NCI-H1694 (cell line): ENCODE measurements around the gene STK33.
"Not testable (repeated sequence)": the region's sequence is repeated elsewhere in the genome, so short reads cannot be mapped to it uniquely, and the experiment has no call there.

Experiments used
- DNase-seq: peaks from one replicate; lab custom pipeline; 2025; lab: John Stamatoyannopoulos, UW

The STK33 gene

DNA sequence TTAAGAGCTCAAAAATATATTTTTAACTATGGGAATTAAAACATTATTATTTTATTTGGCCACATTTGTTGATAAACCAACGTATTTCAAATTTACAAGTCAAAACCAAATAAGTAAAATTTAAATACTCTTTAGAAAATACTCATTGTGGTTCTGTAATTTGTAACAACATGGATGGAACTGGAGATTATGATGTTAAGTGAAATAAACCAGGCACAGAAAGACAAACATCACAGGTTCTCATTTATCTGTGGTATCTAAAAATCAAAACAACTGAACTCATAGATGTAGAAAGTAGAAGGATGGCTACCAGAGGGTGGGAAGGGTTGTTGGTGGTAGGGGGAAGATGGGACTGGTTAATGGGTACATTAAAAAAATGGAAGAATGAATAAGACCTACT is 50.8 kb downstream of the STK33 start:
- no peak for DNase-seq

DNA sequence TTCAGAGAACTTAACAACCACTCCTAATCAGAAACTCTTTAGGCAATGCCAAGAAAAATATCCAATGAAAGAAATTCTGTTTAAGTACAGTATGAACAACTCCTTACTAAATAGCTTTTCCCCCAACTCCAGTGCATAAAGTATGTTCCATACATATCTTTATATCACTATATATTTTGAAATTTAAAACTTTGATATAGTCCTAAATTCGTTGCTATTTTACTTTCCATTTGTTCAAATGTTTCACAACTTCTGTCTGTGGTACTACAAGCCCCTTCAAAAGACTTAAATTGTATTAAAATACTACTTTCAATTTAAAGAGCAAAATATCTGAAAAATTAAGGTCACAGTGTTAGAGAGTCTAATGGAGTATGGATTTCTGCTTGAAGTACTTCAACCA is 52.6 kb downstream of the STK33 start:
- no peak for DNase-seq

GRCh38 chr11:8533332-8533731 is 60.7 kb downstream of the STK33 start:
- peak; percentile 2 for DNase-seq

- no peak for DNase-seq
Observed at GRCh38 chr11:8532475-8532874, 61.6 kb downstream of the STK33 start.

GRCh38 chr11:8531982-8532381 is 62.0 kb downstream of the STK33 start:
- DNase-seq, result peak; percentile 7

DNA sequence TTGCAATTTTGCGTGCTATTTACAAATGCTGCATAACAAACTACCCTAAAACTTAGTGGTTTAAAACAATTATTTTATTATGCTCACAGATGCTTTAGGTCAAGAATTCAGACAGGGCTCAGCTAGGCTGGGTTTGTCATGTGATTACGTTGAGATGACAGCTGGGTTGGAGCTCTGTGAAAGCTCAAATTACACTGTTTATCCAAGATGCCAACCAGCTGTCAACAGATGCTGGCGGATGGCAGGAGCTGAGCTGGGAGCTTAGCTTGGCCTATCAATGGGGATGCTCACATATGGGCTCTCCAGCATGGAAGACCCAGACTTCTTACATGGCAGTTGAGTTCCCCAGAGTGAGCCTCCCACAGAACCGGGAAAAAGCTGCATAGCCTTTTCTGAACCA is 62.7 kb downstream of the STK33 start:
- peak; percentile 96 for DNase-seq

DNA sequence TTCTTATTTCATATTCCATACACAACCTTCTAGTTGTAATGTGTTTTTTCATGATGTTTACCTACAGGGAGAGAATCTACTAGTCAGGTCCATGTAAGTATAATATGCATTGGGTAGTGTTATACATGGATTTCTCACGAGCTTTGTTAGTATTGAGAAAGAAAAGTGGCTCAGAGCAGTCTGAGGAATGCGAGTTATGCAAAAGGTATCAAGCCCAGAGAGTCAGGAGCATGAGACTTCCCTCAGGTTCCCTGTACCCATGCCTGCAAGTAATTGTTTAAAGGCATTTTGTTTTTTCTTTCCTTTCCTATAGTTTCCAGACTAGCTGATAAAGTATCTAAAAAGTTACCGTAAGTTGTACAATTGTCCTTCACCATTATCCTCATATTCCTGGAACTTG is 66.1 kb downstream of the STK33 start:
- no peak for DNase-seq

DNA sequence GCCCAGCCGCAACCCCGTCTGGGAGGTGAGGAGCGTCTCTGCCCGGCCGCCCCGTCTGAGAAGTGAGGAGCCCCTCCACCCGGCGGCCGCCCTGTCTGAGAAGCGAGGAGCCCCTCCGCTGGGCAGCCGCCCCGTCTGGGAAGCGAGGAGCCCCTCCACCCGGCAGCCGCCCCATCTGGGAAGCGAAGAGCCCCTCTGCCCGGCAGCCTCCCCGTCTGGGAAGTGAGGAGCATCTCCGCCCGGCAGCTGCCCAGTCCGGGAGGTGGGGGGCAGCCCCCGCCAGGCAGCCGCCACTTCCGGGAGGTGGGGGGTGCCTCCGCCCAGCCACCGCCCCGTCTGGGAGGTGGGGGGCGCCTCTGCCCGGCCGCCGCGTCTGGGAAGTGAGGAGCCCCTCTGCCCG is 70.6 kb downstream of the STK33 start:
- no peak for DNase-seq

- DNase-seq, result no peak
Observed at GRCh38 chr11:8512547-8512946, 81.5 kb downstream of the STK33 start.

DNA sequence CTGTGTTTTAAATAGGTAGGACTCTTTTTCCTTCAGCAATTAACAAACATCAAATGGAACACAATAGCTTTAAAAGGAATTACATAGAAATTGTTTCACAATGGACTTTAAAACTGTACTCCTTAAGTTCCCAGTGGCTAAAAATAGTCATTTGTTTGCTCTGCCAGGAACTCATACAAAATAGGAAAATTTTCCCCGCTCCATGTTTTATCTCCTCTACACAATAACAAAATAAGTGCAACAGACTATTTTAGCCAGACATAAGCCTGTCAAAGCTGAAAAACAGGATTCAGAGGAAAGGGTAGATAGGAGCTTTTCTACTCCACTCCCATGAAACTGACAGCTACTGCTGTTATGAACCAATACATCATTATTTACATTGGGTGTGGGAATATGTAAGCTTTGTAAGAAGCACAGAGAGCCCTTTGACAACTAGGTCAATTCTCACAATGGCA is 90.1 kb downstream of the STK33 start:
- DNase-seq, result no peak

DNA sequence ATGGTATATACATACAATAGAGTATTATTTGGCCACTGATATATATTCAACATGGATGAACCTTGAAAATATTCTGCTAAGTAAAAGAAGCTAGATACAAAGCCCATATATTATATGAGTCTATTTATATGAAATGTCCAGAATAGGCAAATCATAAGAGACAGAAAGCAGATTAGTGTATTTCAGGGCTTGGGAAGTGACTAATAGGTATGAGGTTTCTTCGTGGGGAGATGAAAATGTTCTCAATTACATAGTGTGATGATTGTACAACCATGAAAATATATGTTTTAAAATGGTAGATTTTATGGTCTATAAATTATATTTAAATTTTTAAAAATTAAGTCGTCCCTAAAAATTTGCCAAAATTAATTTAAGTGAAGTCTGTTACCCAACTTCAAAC is 92.2 kb downstream of the STK33 start:
- DNase-seq, result no peak

- DNase-seq, result no peak
Observed at GRCh38 chr11:8488395-8488794, 105.6 kb downstream of the STK33 start.

GRCh38 chr11:8487261-8487660 is 106.8 kb downstream of the STK33 start:
- DNase-seq, result no peak

DNA sequence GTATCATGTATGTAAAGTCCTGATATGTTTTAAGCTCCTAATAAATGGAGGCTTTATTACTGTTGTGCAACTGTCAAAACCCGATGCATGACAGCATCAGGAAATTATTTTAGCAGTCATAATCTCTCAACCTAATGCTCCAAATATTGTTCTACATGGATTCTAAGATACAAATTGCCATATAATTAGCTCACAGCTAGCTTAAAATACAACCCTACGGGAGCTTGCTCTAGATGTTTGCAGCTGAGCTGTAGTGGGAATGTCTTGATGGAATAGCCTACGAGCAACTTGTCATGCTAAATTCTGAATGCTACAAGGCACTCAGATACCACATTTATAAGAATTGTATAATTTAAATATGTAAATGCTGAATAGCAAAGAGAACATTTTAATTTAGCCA is 109.8 kb downstream of the STK33 start:
- DNase-seq, result no peak

- DNase-seq, result no peak
Observed at GRCh38 chr11:8480858-8481257, 113.2 kb downstream of the STK33 start.

DNA sequence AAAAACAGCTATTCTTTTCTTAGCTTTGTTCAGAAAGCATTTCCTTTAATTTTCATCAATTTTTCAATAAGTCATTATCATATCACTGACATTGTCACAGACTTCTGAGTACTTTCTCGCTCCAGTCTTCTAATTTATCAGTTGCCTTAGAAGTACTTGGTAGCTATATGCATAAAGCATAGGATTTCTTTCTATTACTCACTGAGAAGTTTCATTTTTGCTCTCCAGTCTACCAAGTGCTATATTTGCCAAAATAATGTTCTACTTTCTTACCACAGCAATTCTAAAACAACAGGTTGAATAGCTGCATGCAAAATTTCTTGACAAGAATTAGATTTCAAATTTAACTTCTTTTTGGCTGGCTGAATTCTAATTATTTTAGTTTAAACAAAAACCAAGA is 116.3 kb downstream of the STK33 start:
- no peak for DNase-seq

GRCh38 chr11:8477151-8477550 is 116.9 kb downstream of the STK33 start:
- no peak for DNase-seq

DNA sequence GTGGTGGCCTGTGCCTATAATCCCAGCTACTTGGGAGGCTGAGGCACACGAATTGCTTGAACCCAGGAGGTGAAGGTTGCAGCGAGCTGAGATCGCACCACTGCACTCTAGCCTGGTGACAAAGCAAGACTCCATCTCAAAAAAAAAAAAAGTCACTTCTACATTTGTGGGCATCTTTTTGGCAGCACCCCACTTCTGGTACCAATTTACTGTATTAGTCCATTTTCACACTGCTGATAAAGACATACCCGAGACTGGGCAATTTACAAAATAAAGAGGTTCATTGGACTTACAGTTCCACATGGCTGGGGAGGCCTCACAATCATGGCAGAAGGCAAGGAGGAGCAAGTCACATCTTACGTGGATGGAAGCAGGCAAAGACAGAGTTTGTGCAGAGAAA is 126.2 kb downstream of the STK33 start:
- DNase-seq, result not testable (repeated sequence)

DNA sequence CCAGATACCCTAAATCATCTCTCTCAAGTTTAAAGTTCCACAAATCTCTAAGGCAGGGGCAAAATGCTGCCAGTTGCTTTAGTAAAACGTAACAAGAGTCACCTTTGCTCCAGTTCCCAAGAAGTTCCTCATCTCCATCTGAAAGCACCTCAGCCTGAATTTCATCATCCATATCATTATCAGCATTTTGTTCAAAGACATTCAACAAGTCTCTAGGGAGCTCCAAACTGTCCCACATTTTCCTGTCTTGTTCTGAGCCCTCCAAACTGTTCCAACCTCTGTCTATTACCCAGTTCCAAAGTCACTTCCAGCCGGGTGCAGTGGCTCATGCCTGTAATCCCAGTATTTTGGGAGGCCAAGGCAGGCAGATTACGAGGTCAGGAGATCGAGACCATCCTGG is 126.7 kb downstream of the STK33 start:
- DNase-seq, result not testable (repeated sequence)

DNA sequence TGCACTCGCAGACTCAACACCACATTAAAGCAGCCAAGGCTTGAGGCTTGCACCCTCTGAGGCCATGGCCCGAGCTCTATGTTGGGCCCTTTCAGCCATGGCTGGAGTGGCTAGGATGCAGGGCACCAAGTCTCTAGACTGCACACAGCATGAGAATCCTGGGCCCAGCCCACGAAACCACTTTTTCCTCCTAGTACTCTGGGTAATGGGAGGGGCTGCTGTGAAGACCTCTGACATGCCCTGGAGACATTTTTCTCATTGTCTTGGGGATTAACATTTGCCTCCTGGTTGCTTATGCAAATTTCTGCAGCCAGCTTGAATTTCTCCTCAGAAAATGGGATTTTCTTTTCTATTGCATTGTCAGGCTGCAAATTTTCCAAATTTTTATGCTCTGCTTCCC is 127.1 kb downstream of the STK33 start:
- DNase-seq, result not testable (repeated sequence)

DNA sequence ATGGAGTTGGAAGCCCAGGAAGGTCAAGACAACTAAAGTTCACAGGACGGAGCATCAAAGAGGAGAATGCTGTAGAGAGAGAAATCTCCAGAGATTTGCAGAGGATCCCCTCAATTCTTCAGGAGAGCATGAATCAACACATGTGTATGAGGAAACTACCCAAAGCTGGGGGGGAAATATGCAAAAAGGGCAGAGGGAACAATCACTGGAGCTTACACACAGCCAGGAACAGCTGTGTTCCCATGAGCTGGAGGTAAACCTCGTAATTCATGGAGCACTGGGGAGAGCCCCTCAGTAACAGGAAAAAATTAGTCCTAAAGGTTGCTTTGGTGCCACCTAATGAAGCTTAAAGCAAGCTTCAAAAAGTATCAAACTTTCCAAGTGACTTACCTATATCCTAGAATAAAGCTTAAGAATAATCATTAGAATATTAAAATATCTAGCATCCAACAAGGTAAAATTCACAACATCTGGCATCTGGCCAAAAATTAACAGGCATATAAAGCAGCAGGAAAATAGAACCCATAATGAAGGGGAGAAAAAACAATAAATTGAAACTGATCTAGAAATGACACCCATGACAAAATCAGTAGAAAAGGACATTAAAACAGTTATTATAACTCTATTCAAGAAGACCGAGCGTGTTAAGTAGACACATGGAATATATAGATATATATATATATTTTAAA is 134.2 kb downstream of the STK33 start:
- no peak for DNase-seq

- DNase-seq, result peak; percentile 62
Observed at GRCh38 chr11:8442301-8442700, 151.7 kb downstream of the STK33 start.

DNA sequence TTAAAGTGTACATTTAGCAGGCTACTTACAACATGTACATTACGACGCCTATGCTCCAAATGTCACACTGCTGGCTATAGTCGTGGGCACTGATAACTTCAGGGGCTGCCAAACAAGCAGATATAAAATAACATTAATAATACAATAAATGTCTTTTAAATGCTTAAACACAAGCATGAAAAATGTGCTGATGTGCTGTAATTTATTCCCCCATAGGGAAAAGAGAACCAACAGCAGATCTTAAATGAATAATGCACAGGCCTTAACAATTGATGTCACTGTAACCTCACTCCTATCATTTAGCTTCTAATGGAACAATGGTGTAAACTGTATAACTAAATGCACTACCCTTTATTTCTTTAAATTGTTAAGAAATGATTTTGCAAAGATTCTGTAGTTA is 153.4 kb downstream of the STK33 start:
- DNase-seq, result no peak

DNA sequence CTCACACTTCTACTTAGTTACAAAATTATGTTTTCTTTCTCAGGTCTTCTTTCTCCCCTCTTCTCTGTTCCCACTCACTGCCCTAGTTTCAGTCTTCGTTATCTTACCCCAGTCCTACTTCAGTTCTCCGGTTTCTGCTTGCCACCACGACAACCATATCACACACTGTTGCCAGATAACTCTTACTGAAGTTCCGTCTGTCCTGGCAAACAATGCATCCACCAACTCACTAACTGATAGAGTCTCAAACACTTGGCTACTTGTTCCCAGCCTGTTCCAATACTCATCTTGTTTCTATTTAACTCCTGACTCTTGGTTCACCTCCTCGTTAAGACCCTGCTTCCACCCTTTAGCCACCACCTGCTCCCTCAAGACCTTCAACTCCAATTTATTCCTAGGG is 164.5 kb downstream of the STK33 start:
- DNase-seq, result no peak
